HEK293T (cell line): ENCODE data around the gene NOMO2.
"Not testable (repeated sequence)": the region's sequence is repeated elsewhere in the genome, so short reads cannot be mapped to it uniquely, and the experiment has no call there.

Source experiments
- BHLHE40 ChIP-seq: fragments of 450-650 bp; IDR thresholded peaks from 2 replicates; pipeline ENCODE4 v1.6.1; 2016; ENCODE audit warnings: mild to moderate bottlenecking, moderate library complexity, borderline replicate concordance
- ELF4 ChIP-seq: fragments of 450-650 bp; IDR thresholded peaks from 2 replicates; pipeline ENCODE4 v1.6.1; 2017; ENCODE audit warnings: antibody characterized with exemption
- FOXK2 ChIP-seq: fragments of 450-650 bp; IDR thresholded peaks from 2 replicates; pipeline ENCODE4 v1.6.1; 2016; ENCODE audit warnings: mild to moderate bottlenecking
- NFRKB ChIP-seq: fragments of 450-650 bp; IDR thresholded peaks from 2 replicates; pipeline ENCODE4 v1.6.1; 2016; ENCODE audit warnings: mild to moderate bottlenecking, moderate library complexity

- TF ChIP-seq ELF4, NFRKB, FOXK2, BHLHE40: not testable (repeated sequence)
Measured at GRCh38 chr16:18409532-18410293, 152.2 kb downstream of the NOMO2 start.
